ENCODE measurements around the gene MIGA2. TPM values are rescaled to one million over a fixed set of nuclear protein-coding genes. Genes with fewer than 3 reads are reported as not detected.
A peak's percentile ranks its signal among the peaks of the same experiment; 100 is the strongest.

The MIGA2 gene
- total RNA-seq, 1 experiment from 2014 or later: 23.7 TPM

GRCh38 chr9:129023036-129023907 lies 13.2 kb upstream of the MIGA2 start:
- CTCF ChIA-PET: interaction anchor here (1.1 kb wide), 1 partner anchor 17 kb away, joined by 3 read pairs; no protein-coding TSS in a partner anchor
- H3K9me3 ChIP-seq (ENCODE audit: control insufficient read depth in 1 of 2, insufficient read depth in 1 of 2, low read depth in 1 of 2, low read length in 2 of 2): no peaks in the 10 kb centered on the region
- H3K9ac ChIP-seq (ENCODE audit: low read length): no peak overlapping the region
- no peak overlapping the region for H3K27ac ChIP-seq (ENCODE audit: low read depth, low read length)
- H3K4me1 ChIP-seq (ENCODE audit: control insufficient read depth in 1 of 2, insufficient read depth in 2 of 2, low read length in 2 of 2): peaks cover 22 to 44% of the 10 kb centered on the region in 2 experiments; a peak in 3 of 4 replicates
- no peak overlapping the region for H2AFZ ChIP-seq (ENCODE audit: low read depth, low read length, poor library complexity, severe bottlenecking)
- BruUV-seq (replicated peaks): no TSS peak
- no peaks in the 10 kb centered on the region; the same call in 1 of the 2 replicates for H4K20me1 ChIP-seq (ENCODE audit: insufficient read depth)
- no peak overlapping the region for H3K4me3 ChIP-seq (replicated peaks in 1 of 2; ENCODE audit: low read depth in 1 of 2, low read length in 2 of 2)
- RAD21 ChIA-PET (ENCODE audit: low non-redundant PET in 1 of 2, low total read pairs in 2 of 2, uncharacterized antibody in 2 of 2, unreplicated experiment in 2 of 2): no interaction called here
- peaks cover 43% of the 10 kb centered on the region for H3K79me2 ChIP-seq (ENCODE audit: insufficient read depth, low read length)
- no peak for DNase-seq (ENCODE audit: low read depth, low spot score)
- POLR2A ChIA-PET: interaction anchor here (0.7 kb wide), 1 partner anchor 511 kb away, joined by 4 read pairs; no protein-coding TSS in a partner anchor
- ATAC-seq: no peak
- intact Hi-C loops (cut with micrococcal nuclease): no loop called here
- H3K36me3 ChIP-seq (ENCODE audit: control insufficient read depth in 1 of 2, insufficient read depth in 2 of 2, low read length in 2 of 2): peaks cover 0 to 3% of the 10 kb centered on the region in 2 experiments; a peak in 1 of 4 replicates
- H3K9me2 ChIP-seq (ENCODE audit: insufficient read depth): no peaks in the 10 kb centered on the region
- H3K27me3 ChIP-seq (ENCODE audit: insufficient read depth, low read length): no peaks in the 10 kb centered on the region
- peak overlapping the region; percentile 42 for H3K4me2 ChIP-seq (ENCODE audit: low read length)
- TF ChIP-seq ZFX (IDR thresholded peaks at IDR 0.05) (no peak), POLR2AphosphoS5 (IDR thresholded peaks at IDR 0.05; ENCODE audit: low read depth, low read length) (no peak), CBX3 (IDR thresholded peaks at IDR 0.05; ENCODE audit: low read depth) (no peak), EZH2phosphoT487 (IDR thresholded peaks at IDR 0.05; ENCODE audit: borderline replicate concordance) (no peak), EGR1 (IDR thresholded peaks at IDR 0.05; ENCODE audit: low read depth) (no peak), POLR2A (IDR thresholded peaks at IDR 0.05; ENCODE audit: borderline replicate concordance, extremely low read depth, insufficient read depth, insufficient read length) (no peak), RAD21 (IDR thresholded peaks at IDR 0.05; ENCODE audit: low read depth) (no peak), SP1 (IDR thresholded peaks at IDR 0.05; ENCODE audit: low read depth) (no peak), JUND (IDR thresholded peaks at IDR 0.05) (no peak), REST (IDR thresholded peaks at IDR 0.05; ENCODE audit: low read depth) (no peak), FOSL1 (IDR thresholded peaks at IDR 0.05; ENCODE audit: low read depth) (no peak), ZNF274 (IDR thresholded peaks at IDR 0.05; ENCODE audit: low read depth, low read length) (no peak), YY1 (IDR thresholded peaks at IDR 0.05; ENCODE audit: extremely low read depth, insufficient replicate concordance, low read depth, low read length) (no peak), ATF3 (IDR thresholded peaks at IDR 0.05) (no peak), CEBPB (IDR thresholded peaks at IDR 0.05; ENCODE audit: low read depth) (no peak), SRF (IDR thresholded peaks at IDR 0.05; ENCODE audit: low read depth) (no peak), ELF1 (IDR thresholded peaks at IDR 0.05; ENCODE audit: borderline replicate concordance, low read depth) (no peak), EZH2 (IDR thresholded peaks at IDR 0.05) (no peak)
- TF ChIP-seq, protein P1, sequence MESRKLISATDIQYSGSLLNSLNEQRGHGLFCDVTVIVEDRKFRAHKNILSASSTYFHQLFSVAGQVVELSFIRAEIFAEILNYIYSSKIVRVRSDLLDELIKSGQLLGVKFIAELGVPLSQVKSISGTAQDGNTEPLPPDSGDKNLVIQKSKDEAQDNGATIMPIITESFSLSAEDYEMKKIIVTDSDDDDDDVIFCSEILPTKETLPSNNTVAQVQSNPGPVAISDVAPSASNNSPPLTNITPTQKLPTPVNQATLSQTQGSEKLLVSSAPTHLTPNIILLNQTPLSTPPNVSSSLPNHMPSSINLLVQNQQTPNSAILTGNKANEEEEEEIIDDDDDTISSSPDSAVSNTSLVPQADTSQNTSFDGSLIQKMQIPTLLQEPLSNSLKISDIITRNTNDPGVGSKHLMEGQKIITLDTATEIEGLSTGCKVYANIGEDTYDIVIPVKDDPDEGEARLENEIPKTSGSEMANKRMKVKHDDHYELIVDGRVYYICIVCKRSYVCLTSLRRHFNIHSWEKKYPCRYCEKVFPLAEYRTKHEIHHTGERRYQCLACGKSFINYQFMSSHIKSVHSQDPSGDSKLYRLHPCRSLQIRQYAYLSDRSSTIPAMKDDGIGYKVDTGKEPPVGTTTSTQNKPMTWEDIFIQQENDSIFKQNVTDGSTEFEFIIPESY (IDR thresholded peaks at IDR 0.05; ENCODE audit: extremely low read depth, insufficient replicate concordance, low read length): no peak
